SK-N-SH treated with all-trans-retinoic acid at 6 μM for 48 hours (cell line): Measurements from ENCODE around the gene CLEC2B.

Source experiments
- ATAC-seq: fragments of 200-7000 bp; cut with Tn5 transposase; 3 replicates; pipeline ENCODE4 v1.9.1; 2020; ENCODE audit warnings: mild to moderate bottlenecking, moderate library complexity
- ARNTL ChIP-seq: fragments of 450-650 bp; formaldehyde crosslinking; IDR thresholded peaks from 2 replicates; pipeline ENCODE4 v1.5.0; 2020; ENCODE audit warnings: low read depth, mild to moderate bottlenecking, moderate library complexity, borderline replicate concordance
- BACH2 ChIP-seq: fragments of 250-450 bp; sonication (Bioruptor Pico); IDR thresholded peaks from 2 replicates; pipeline ENCODE4 v1.9.0; 2021; ENCODE audit warnings: mild to moderate bottlenecking, borderline replicate concordance
- CSDC2 ChIP-seq: fragments of 250-450 bp; sonication (Bioruptor Pico); IDR thresholded peaks from 2 replicates; pipeline ENCODE4 v1.5.0; 2020; ENCODE audit warnings: mild to moderate bottlenecking, moderate library complexity
- CSRNP3 ChIP-seq: fragments of 250-450 bp; sonication (Bioruptor Pico); IDR thresholded peaks from 2 replicates; pipeline ENCODE4 v1.5.1; 2021; ENCODE audit warnings: mild to moderate bottlenecking, moderate library complexity
- ESRRG ChIP-seq: fragments of 250-450 bp; sonication (Bioruptor Pico); IDR thresholded peaks from 2 replicates; pipeline ENCODE4 v1.6.1; 2021; ENCODE audit warnings: mild to moderate bottlenecking
- GLIS3 ChIP-seq: fragments of 250-450 bp; sonication (Bioruptor Pico); IDR thresholded peaks from 2 replicates; pipeline ENCODE4 v1.5.0; 2020; ENCODE audit warnings: mild to moderate bottlenecking, moderate library complexity
- ISL1 ChIP-seq: fragments of 250-450 bp; sonication (Bioruptor Pico); IDR thresholded peaks from 2 replicates; pipeline ENCODE4 v2.1.2; 2022; ENCODE audit warnings: mild to moderate bottlenecking, moderate library complexity
- OSR1 ChIP-seq: fragments of 250-450 bp; sonication (Bioruptor Pico); IDR thresholded peaks from 2 replicates; pipeline ENCODE4 v1.8.0; 2022; ENCODE audit warnings: moderate library complexity, mild to moderate bottlenecking, inconsistent platforms
- PATZ1 ChIP-seq: fragments of 250-450 bp; sonication (Bioruptor Pico); IDR thresholded peaks from 2 replicates; pipeline ENCODE4 v1.8.0; 2020; ENCODE audit warnings: mild to moderate bottlenecking, moderate library complexity, borderline replicate concordance
- POU6F1 ChIP-seq: fragments of 250-450 bp; sonication (Bioruptor Pico); IDR thresholded peaks from 2 replicates; pipeline ENCODE4 v1.8.0; 2021; ENCODE audit warnings: low read depth, mild to moderate bottlenecking, moderate library complexity, borderline replicate concordance
- PPARA ChIP-seq: fragments of 250-450 bp; sonication (Bioruptor Pico); IDR thresholded peaks from 2 replicates; pipeline ENCODE4 v1.5.0; 2020; ENCODE audit warnings: mild to moderate bottlenecking, borderline replicate concordance
- SNAI2 ChIP-seq: fragments of 250-450 bp; sonication (Bioruptor Pico); IDR thresholded peaks from 2 replicates; pipeline ENCODE4 v1.5.0; 2020; ENCODE audit warnings: mild to moderate bottlenecking, moderate library complexity
- TCF4 ChIP-seq: fragments of 250-450 bp; sonication (Bioruptor Pico); IDR thresholded peaks from 2 replicates; pipeline ENCODE4 v1.8.0; 2021; ENCODE audit warnings: mild to moderate bottlenecking, moderate library complexity, borderline replicate concordance
- TOX ChIP-seq: fragments of 250-450 bp; sonication (Bioruptor Pico); IDR thresholded peaks from 2 replicates; pipeline ENCODE4 v1.8.0; 2021; ENCODE audit warnings: mild to moderate bottlenecking, moderate library complexity, borderline replicate concordance
- ZFP3 ChIP-seq: fragments of 250-450 bp; sonication (Bioruptor Pico); IDR thresholded peaks from 2 replicates; pipeline ENCODE4 v1.5.0; 2020; ENCODE audit warnings: mild to moderate bottlenecking, moderate library complexity
- ZFP30 ChIP-seq: fragments of 450-650 bp; formaldehyde crosslinking; IDR thresholded peaks from 2 replicates; pipeline ENCODE4 v1.5.0; 2022; ENCODE audit warnings: mild to moderate bottlenecking, moderate library complexity
- ZNF565 ChIP-seq: fragments of 450-650 bp; formaldehyde crosslinking; conservative IDR thresholded peaks from 2 replicates; pipeline ENCODE4 v1.5.0; 2020; ENCODE audit warnings: low read depth, mild to moderate bottlenecking, moderate library complexity
- ZNF70 ChIP-seq: fragments of 450-650 bp; formaldehyde crosslinking; IDR thresholded peaks from 2 replicates; pipeline ENCODE4 v1.5.0; 2020; ENCODE audit warnings: mild to moderate bottlenecking, moderate library complexity
- ZNF8 ChIP-seq: fragments of 450-650 bp; formaldehyde crosslinking; IDR thresholded peaks from 2 replicates; pipeline ENCODE4 v1.5.0; 2020; ENCODE audit warnings: mild to moderate bottlenecking, moderate library complexity
- TF ChIP-seq, protein P1 (sequence below): fragments of 250-450 bp; sonication (Bioruptor Pico); IDR thresholded peaks from 2 replicates; pipeline ENCODE4 v1.5.0; 2020; ENCODE audit warnings: mild to moderate bottlenecking, moderate library complexity
- TF ChIP-seq, protein P2 (sequence below): fragments of 250-450 bp; sonication (Bioruptor Pico); IDR thresholded peaks from 2 replicates; pipeline ENCODE4 v1.5.1; 2020; ENCODE audit warnings: low read depth, mild to moderate bottlenecking, moderate library complexity

CLEC2B gene

DNA sequence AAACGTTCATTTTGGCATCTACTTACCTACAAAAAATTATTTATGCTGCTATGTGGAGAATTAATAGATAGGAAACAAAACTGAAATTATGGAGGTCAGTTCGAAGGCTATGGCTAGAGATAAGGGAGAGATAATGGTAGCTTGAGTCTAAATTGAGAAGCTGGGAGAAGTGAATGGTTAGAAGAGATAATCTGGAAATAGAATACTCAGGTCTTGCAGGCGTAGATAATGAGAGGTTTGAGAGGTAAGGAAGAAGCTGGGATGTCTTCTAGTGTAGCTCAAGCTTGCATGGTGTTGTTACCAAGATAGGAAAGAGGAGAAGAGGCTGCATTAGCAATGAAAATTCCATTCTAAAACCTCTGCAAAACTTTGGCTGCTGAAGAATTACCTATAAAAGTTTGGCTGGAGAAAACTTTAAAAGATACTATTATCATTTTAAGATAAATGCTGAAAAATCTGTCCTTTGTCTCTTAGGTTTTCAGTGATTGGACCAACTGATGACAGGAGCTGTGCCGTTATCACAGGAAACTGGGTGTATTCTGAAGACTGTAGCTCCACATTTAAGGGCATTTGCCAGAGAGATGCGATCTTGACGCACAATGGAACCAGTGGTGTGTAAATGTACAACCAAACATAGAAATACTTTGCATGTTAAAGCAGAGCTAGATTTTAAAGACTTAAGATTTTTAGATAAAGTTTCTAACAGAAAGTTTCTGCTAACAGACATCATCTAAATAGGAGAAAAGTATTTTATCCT, 26.2 kb upstream of the CLEC2B start (continued):
- TF ChIP-seq, protein P1, sequence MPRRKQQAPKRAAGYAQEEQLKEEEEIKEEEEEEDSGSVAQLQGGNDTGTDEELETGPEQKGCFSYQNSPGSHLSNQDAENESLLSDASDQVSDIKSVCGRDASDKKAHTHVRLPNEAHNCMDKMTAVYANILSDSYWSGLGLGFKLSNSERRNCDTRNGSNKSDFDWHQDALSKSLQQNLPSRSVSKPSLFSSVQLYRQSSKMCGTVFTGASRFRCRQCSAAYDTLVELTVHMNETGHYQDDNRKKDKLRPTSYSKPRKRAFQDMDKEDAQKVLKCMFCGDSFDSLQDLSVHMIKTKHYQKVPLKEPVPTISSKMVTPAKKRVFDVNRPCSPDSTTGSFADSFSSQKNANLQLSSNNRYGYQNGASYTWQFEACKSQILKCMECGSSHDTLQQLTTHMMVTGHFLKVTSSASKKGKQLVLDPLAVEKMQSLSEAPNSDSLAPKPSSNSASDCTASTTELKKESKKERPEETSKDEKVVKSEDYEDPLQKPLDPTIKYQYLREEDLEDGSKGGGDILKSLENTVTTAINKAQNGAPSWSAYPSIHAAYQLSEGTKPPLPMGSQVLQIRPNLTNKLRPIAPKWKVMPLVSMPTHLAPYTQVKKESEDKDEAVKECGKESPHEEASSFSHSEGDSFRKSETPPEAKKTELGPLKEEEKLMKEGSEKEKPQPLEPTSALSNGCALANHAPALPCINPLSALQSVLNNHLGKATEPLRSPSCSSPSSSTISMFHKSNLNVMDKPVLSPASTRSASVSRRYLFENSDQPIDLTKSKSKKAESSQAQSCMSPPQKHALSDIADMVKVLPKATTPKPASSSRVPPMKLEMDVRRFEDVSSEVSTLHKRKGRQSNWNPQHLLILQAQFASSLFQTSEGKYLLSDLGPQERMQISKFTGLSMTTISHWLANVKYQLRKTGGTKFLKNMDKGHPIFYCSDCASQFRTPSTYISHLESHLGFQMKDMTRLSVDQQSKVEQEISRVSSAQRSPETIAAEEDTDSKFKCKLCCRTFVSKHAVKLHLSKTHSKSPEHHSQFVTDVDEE (CRISPR knock-in tag): no peak
- TF ChIP-seq ZFP30 (CRISPR knock-in tag) (no peak), ESRRG (CRISPR knock-in tag) (no peak), ZFP3 (no peak), ZNF565 (CRISPR knock-in tag) (no peak), ZNF70 (CRISPR knock-in tag) (no peak), BACH2 (CRISPR knock-in tag) (no peak)
- TF ChIP-seq, all 23 proteins: peak for 0

DNA sequence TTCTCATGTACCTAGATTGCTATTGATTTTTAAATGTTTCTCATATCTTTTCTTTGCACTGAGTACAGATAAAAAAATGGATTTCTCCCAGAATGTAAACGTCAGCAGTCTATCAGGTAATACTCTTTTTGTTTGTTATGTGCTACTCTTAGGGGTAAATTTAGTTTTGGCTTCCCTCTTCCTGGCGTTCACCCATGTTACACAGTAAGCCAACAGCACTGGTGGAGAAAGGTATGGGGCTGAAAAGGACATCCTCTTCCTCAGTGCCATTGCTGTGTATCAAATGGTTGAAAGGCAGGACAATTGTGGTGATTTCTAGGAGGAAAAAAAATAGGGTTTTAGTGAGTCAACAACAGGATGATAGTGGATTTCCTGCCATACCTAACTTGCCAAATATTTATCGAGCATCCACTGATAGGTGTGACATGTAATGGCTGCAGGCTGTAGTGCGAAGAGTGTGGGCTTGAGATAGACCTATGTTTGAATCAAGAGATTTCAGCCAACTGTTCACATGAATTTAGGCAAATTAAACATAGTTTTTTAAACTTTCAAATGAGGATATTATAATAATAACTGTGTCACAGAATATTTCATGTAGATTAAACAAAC, 19.6 kb upstream of the CLEC2B start:
- no peak for ATAC-seq
- TF ChIP-seq TOX (CRISPR knock-in tag) (no peak), TCF4 (no peak), CSRNP3 (no peak), ESRRG (CRISPR knock-in tag) (no peak), ZFP3 (no peak), PATZ1 (no peak), CSDC2 (CRISPR knock-in tag) (no peak), SNAI2 (CRISPR knock-in tag) (no peak), ZNF565 (CRISPR knock-in tag) (no peak), ZFP30 (CRISPR knock-in tag) (no peak)

GRCh38 chr12:9883175-9883574, 14.0 kb upstream of the CLEC2B start:
- ATAC-seq: no peak
- no peak for TF ChIP-seq PPARA (CRISPR knock-in tag)
- no peak for TF ChIP-seq OSR1 (CRISPR knock-in tag)
- no peak for TF ChIP-seq TOX (CRISPR knock-in tag)
- TF ChIP-seq ZNF8: no peak
- TF ChIP-seq, protein P1 (CRISPR knock-in tag): no peak
- no peak for TF ChIP-seq BACH2 (CRISPR knock-in tag)
- no peak for TF ChIP-seq ZFP30 (CRISPR knock-in tag)
- TF ChIP-seq ZNF565 (CRISPR knock-in tag): no peak
- TF ChIP-seq GLIS3 (CRISPR knock-in tag): no peak
- TF ChIP-seq TCF4: no peak
- TF ChIP-seq, protein P2, sequence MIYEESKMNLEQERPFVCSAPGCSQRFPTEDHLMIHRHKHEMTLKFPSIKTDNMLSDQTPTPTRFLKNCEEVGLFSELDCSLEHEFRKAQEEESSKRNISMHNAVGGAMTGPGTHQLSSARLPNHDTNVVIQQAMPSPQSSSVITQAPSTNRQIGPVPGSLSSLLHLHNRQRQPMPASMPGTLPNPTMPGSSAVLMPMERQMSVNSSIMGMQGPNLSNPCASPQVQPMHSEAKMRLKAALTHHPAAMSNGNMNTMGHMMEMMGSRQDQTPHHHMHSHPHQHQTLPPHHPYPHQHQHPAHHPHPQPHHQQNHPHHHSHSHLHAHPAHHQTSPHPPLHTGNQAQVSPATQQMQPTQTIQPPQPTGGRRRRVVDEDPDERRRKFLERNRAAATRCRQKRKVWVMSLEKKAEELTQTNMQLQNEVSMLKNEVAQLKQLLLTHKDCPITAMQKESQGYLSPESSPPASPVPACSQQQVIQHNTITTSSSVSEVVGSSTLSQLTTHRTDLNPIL (CRISPR knock-in tag): no peak
- no peak for TF ChIP-seq ARNTL
- TF ChIP-seq CSDC2 (CRISPR knock-in tag): no peak
- no peak for TF ChIP-seq ISL1
- no peak for TF ChIP-seq POU6F1 (CRISPR knock-in tag)
